Heart left ventricle (tissue), 16 donors: ENCODE results near the gene CAV3. TPM values are rescaled to one million over a fixed set of nuclear protein-coding genes. Genes with fewer than 3 reads are reported as not detected.

ENCODE experiments used
- ATAC-seq, 4 donors: fragments of 200-7000 bp; cut with Tn5 transposase; one replicate each; pipeline ENCODE4 v1.9.1; 2020 to 2022; ENCODE audit warnings: moderate library complexity in 4 of 4, mild to moderate bottlenecking in 3 of 4, moderate number of reproducible peaks in 1 of 4
- DNase-seq, 5 donors: peaks; one replicate each; pipeline ENCODE4 v3.0.0-alpha.2; 2020
- H3K27ac ChIP-seq, 12 donors: fragments of 200-600 bp; sonication (generic) in 4 of 12; one replicate each; pipeline versions ENCODE4 v1.5.0 to v1.8.0; 2016 to 2022; ENCODE audit warnings: mild to moderate bottlenecking in 2 of 12
- H3K27me3 ChIP-seq, 9 donors: fragments of 200-600 bp; sonication (generic) in 2 of 9; one replicate each; pipeline versions ENCODE4 v1.5.1 to v1.8.0; 2016 to 2022; ENCODE audit warnings: mild to moderate bottlenecking in 3 of 9
- H3K36me3 ChIP-seq, 9 donors: fragments of 200-600 bp; sonication (generic) in 2 of 9; one replicate each; pipeline versions ENCODE4 v1.5.0 to v1.8.0; 2018 to 2022; ENCODE audit warnings: mild to moderate bottlenecking in 2 of 9
- H3K4me1 ChIP-seq, 12 donors: fragments of 200-600 bp; sonication (generic) in 4 of 12; one replicate each; pipeline versions ENCODE4 v1.5.0 to v1.8.0; 2016 to 2022; ENCODE audit warnings: mild to moderate bottlenecking in 3 of 12
- H3K4me3 ChIP-seq, 12 donors: fragments of 200-600 bp; sonication (generic) in 4 of 12; one replicate each; pipeline versions ENCODE4 v1.5.0 to v1.8.0; 2017 to 2022; ENCODE audit warnings: mild to moderate bottlenecking in 9 of 12, moderate library complexity in 4 of 12
- H3K9me3 ChIP-seq, 12 donors: fragments of 200-600 bp; sonication (generic) in 4 of 12; one replicate each; pipeline versions ENCODE4 v1.5.0 to v1.8.0; 2016 to 2022; ENCODE audit warnings: mild to moderate bottlenecking in 1 of 12
- CTCF ChIP-seq, 12 donors: fragments of 200-600 bp; sonication (generic) in 4 of 12; IDR thresholded peaks; one replicate each; pipeline versions ENCODE4 v1.5.0 to v1.8.0; 2018 to 2022; ENCODE audit warnings: antibody characterized with exemption in 12 of 12, mild to moderate bottlenecking in 5 of 12
- POLR2A ChIP-seq, 2 donors: fragments of 450-650 bp; IDR thresholded peaks; one replicate each; pipeline ENCODE4 v1.6.1; 2017; ENCODE audit warnings: antibody characterized with exemption in 2 of 2, mild to moderate bottlenecking in 2 of 2, moderate library complexity in 2 of 2
- WGBS, 4 donors: extraction: QIAGEN DNeasy Blood & Tissue Kit in 2 of 4; methylation state at CpG; one replicate each; pipeline versions ENCODE4 v1.1.5 to v1.1.7; 2013 to 2018; 5-methylcytosine and 5-hydroxymethylcytosine counted together
- intact Hi-C, 10 donors: fragments of 100-400 bp; cut with DNase I; formaldehyde crosslinking; loops; one replicate each; pipeline versions ENCODE4 v1.11.1 to v1.14.2; 2022
- polyA plus RNA-seq, 2 donors: library from polyadenylated mRNA; stranded (reverse); fragments of 200-250 nt; gene quantifications; one replicate each; pipeline ENCODE4 v1.2.3, GENCODE V29; 2013
- total RNA-seq, 9 donors: library from RNA; depleted of rRNA in 2 of 9; stranded (reverse); fragments of >200 nt in 2 of 9; fragmentation: NEBNext Ultra II Directional in 3 of 9; extraction: Animal tissue kit (Norgen Biotek cat#: 25700) in 3 of 9; gene quantifications; one replicate each; pipeline versions ENCODE4 v1.1.0 to v1.2.4, GENCODE V29; 2016 to 2023
- donor health status: ischemic (EF 13 %, LVEDD 7.1; RV severe dilation, severe dysfunction).
- donor health status: healthy with polysubstance abuse.
- donor health status: DM: no; HTN: yes; CAD: no.
- donor health status: DM: no; HTN: no; CAD: no.
- donor health status: ischemic (EF 25% LVEDD 6.9; RV normal size, moderate dysfunction).
- donor health status: ischemic (EF 25% LVEDD 5.7; RV mildly dilated, moderate dysfunction).
- donor health status: healthy.
- donor health status: DM: yes; HTN: yes; CAD: no.
- donor health status: ischemic (EF 35%, LVEDD 5.7; RV mildly dilated, moderate dysfunction).
- donor health status: nonischemic (EF 11% LVEDD 7.7; RV severe dilation, severe dysfunction).
- donor health status: DM: yes; HTN: yes; CAD: no.
- donor health status: PGD.
- donor health status: ischemic (EF 29% LVEDD 5.4; RV normal size, mild dysfunction).
- donor health status: nonischemic (EF 23%, LVEDD 6.1; RV moderate dilation, normal function).

CAV3 gene
- total and polyA plus RNA-seq, 11 donors, result 17.4 to 37.8 (median 28.3) TPM

GRCh38 chr3:8767256-8767666 is 33.7 kb downstream of the CAV3 start:
- DNase-seq (no peak), ATAC-seq (no peak)
- H3K4me1 ChIP-seq, result peaks cover 0 to 27% (median 9%) of the 10 kb centered on the region in 12 donors
- H3K9me3 ChIP-seq, result no peaks in the 10 kb centered on the region
- intact Hi-C loops, result loop anchor here in 6 of 10 donors (5.0 to 10.0 kb wide), 4 partner anchors 100 to 198 kb away; partner anchors contain the start of gene RAD18 (in 1 of the 6)
- TF ChIP-seq POLR2A (IDR thresholded peaks at IDR 0.05) (no peak), CTCF (IDR thresholded peaks at IDR 0.05) (no peak)
- no peaks in the 10 kb centered on the region for H3K36me3 ChIP-seq
- peak overlapping the region in 5 of 12 donors; percentile 8 to 43 (median 33) for H3K4me3 ChIP-seq
- H3K27me3 ChIP-seq, result peaks cover 17 to 44% (median 24%) of the 10 kb centered on the region in 9 donors
- H3K27ac ChIP-seq, result no peak overlapping the region
- 38 to 52% (median 39%) methylated on average over 29 to 37 of the region's 37 CpGs for WGBS, 4 donors

GRCh38 chr3:8767667-8768363 is 34.2 kb downstream of the CAV3 start:
- peak overlapping the region in 11 of 12 donors; percentile 5 to 49 (median 24) for H3K4me3 ChIP-seq
- ATAC-seq, result peak in 3 of 4 donors; percentile 20 to 46 (median 33)
- no peak for DNase-seq
- H3K27me3 ChIP-seq, result peaks cover 17 to 44% (median 24%) of the 10 kb centered on the region in 9 donors
- 2 to 5% (median 4%) methylated on average over 26 to 74 of the region's 74 CpGs for WGBS, 4 donors
- no peaks in the 10 kb centered on the region for H3K9me3 ChIP-seq
- TF ChIP-seq CTCF (IDR thresholded peaks at IDR 0.05), result peak in 3 of 12 donors; percentile 2 to 11 (median 9)
- TF ChIP-seq POLR2A (IDR thresholded peaks at IDR 0.05), result no peak
- peaks cover 0 to 27% (median 9%) of the 10 kb centered on the region in 12 donors for H3K4me1 ChIP-seq
- H3K36me3 ChIP-seq, result no peaks in the 10 kb centered on the region
- no peak overlapping the region for H3K27ac ChIP-seq
- intact Hi-C loops, result loop anchor here in 8 of 10 donors (2.0 to 10.0 kb wide), 5 partner anchors 101 to 197 kb away; partner anchors contain the start of gene RAD18 (in 1 of the 8)

- intact Hi-C loops, result loop anchor here in 8 of 10 donors (2.0 to 10.0 kb wide), 5 partner anchors 101 to 196 kb away; partner anchors contain the start of gene RAD18 (in 1 of the 8)
- Histone ChIP-seq H3K4me1 (peaks cover 0 to 27% (median 9%) of the 10 kb centered on the region in 12 donors), H3K27ac (no peak overlapping the region), H3K36me3 (no peaks in the 10 kb centered on the region), H3K4me3 (peak overlapping the region in 10 of 12 donors; percentile 1 to 50 (median 42)), H3K27me3 (peaks cover 17 to 44% (median 24%) of the 10 kb centered on the region in 9 donors), H3K9me3 (no peaks in the 10 kb centered on the region)
- ATAC-seq (no peak), DNase-seq (no peak)
- TF ChIP-seq POLR2A (IDR thresholded peaks at IDR 0.05) (no peak), CTCF (IDR thresholded peaks at IDR 0.05) (no peak)
- 16 to 25% (median 22%) methylated on average over 24 to 36 of the region's 36 CpGs for WGBS, 4 donors
Observed at GRCh38 chr3:8768364-8769087, 34.9 kb downstream of the CAV3 start.
